ENCODE results near the gene AJM1.
A peak's percentile ranks its signal among the peaks of the same experiment; 100 is the strongest.

DNA sequence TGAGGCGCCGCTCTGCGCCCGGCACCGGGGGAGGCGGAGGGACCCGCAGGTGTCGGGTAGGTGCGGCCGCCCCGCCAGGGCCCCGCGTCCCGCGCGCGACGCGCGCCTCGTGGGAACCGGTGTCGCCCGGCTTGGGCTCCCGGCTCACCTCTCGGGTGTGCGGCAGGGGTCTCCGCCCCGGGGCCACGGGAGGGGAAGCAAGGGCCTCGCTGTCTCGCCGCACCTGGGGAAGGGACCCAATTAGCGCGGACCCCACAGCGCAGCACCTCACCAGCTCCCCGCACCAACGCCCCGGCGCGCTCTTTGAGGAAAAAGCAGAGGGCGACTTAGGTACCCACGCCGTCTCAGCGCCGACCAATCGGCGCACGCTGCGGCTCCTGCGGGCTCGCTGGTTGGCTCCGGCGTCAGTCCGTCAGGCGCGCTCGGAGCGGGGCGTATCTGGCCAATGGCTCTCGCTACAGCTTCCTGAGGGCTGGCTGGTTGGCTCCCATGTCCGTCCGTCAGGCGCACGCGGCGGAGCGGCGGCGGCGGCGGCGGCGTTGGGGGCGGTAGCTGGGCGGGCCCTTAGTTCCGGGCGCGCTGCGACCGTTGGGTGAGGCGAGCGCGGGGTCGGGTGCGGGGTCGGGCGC lies 43.8 kb downstream of the AJM1 start, which contains the start of gene TRAF2:
- no peak for TF ChIP-seq SPI1 (IDR thresholded peaks at IDR 0.05; ENCODE audit: low read depth, low read length)
- TF ChIP-seq POLR2A (IDR thresholded peaks at IDR 0.05; ENCODE audit: low read depth, low read length), result peak; percentile 83
- peak; percentile 84 for TF ChIP-seq POLR2AphosphoS5 (IDR thresholded peaks at IDR 0.05; ENCODE audit: low read depth, low read length)
- no peak for TF ChIP-seq TAF1 (IDR thresholded peaks at IDR 0.05; ENCODE audit: low read depth, low read length)
- peak; percentile 42 for TF ChIP-seq PAX5 (IDR thresholded peaks at IDR 0.05; ENCODE audit: insufficient read depth, low read length, severe bottlenecking)
- no peak for TF ChIP-seq POU2F2 (IDR thresholded peaks at IDR 0.05; ENCODE audit: low read depth, low read length)

All from GM12891 (cell line).